A549 (cell line): Measurements from ENCODE around the gene NMBR. TPM values are rescaled to one million over a fixed set of nuclear protein-coding genes. Genes with fewer than 3 reads are reported as not detected.

Experiments
- ATAC-seq, 2 experiments: fragments of 200-7000 bp in 1 of 2; fragments of >200 bp in 1 of 2; cut with Nextera tagmentation in 1 of 2; cut with Tn5 transposase in 1 of 2; 3 replicates each; pipeline versions ENCODE4 v1.8.0 to v1.9.1; 2018 to 2020; ENCODE audit warnings: mild to moderate bottlenecking in 1 of 2, moderate library complexity in 1 of 2
- CTCF ChIA-PET: fragments of 300-600 bp; sonication (Branson Sonifier 250); formaldehyde crosslinking; extraction: SDS; loops from one replicate; lab custom pipeline; 2021; ENCODE audit warnings: antibody characterized with exemption, inconsistent platforms; lab: Yijun Ruan, JAX
- POLR2A ChIA-PET: fragments of 350-600 bp; formaldehyde crosslinking; extraction: SDS; loops from one replicate; lab custom pipeline; 2021; ENCODE audit warnings: antibody characterized with exemption, inconsistent platforms; lab: Yijun Ruan, JAX
- DNase-seq, 2 experiments: peaks; one replicate each; pipeline versions ENCODE4 v3.0.0 to v3.0.0-alpha.2; 2011 to 2016; ENCODE audit warnings: low read depth in 1 of 2, low spot score in 1 of 2
- FAIRE-seq: peaks from 2 replicates; lab custom pipeline; 2011; peaks lifted over from hg19 to GRCh38; lab: Jason Lieb, UNC
- H3K27ac ChIP-seq, 2 experiments: fragments of >200 bp; sonication (Bioruptor Twin); formaldehyde crosslinking; 3 replicates each; pipeline ENCODE4 v1.5.1; 2016 to 2017
- H3K4me1 ChIP-seq: fragments of >200 bp; sonication (Bioruptor Twin); formaldehyde crosslinking; 3 replicates; pipeline ENCODE4 v1.6.1; 2016
- H3K4me2 ChIP-seq: fragments of >200 bp; sonication (Bioruptor Twin); formaldehyde crosslinking; 3 replicates; pipeline ENCODE4 v1.6.1; 2016
- H3K4me3 ChIP-seq: fragments of >200 bp; sonication (Bioruptor Twin); formaldehyde crosslinking; 3 replicates; pipeline ENCODE4 v1.5.1; 2016
- H3K9me3 ChIP-seq: fragments of >200 bp; sonication (Bioruptor Twin); formaldehyde crosslinking; 3 replicates; pipeline ENCODE4 v1.6.1; 2016
- CBX2 ChIP-seq: fragments of 200-600 bp; sonication (generic); IDR thresholded peaks from 2 replicates; pipeline ENCODE4 v1.6.1; 2016; ENCODE audit warnings: low read depth, mild to moderate bottlenecking, borderline replicate concordance
- CEBPB ChIP-seq, 2 experiments: fragments of >200 bp in 1 of 2; sonication (Bioruptor Twin) in 1 of 2; formaldehyde crosslinking in 1 of 2; IDR thresholded peaks; 2 replicates each; pipeline ENCODE4 v1.6.1; 2012 to 2016
- ESRRA ChIP-seq: fragments of 150-350 bp; IDR thresholded peaks from 2 replicates; pipeline ENCODE4 v1.6.1; 2014; ENCODE audit warnings: mild to moderate bottlenecking, low read length, borderline replicate concordance
- HEYL ChIP-seq: fragments of 250-450 bp; sonication (Bioruptor Pico); IDR thresholded peaks from 2 replicates; pipeline ENCODE4 v1.8.0; 2021; ENCODE audit warnings: mild to moderate bottlenecking, moderate library complexity
- HOXB5 ChIP-seq: fragments of 250-450 bp; sonication (Bioruptor Pico); IDR thresholded peaks from 2 replicates; pipeline ENCODE4 v1.5.0; 2020; ENCODE audit warnings: mild to moderate bottlenecking, moderate library complexity
- JUN ChIP-seq, 2 experiments: fragments of >200 bp; sonication (Bioruptor Twin); formaldehyde crosslinking; IDR thresholded peaks; 2 replicates in 1 of 2; 3 replicates in 1 of 2; pipeline ENCODE4 v1.6.1; 2016 to 2017
- JUNB ChIP-seq: fragments of >200 bp; sonication (Bioruptor Twin); formaldehyde crosslinking; IDR thresholded peaks from 2 replicates; pipeline ENCODE4 v1.6.1; 2016
- MAFK ChIP-seq: fragments of 450-650 bp; IDR thresholded peaks from 2 replicates; pipeline ENCODE4 v1.6.1; 2014; ENCODE audit not compliant: partially characterized antibody
- NPAS2 ChIP-seq: fragments of 250-450 bp; sonication (Bioruptor Pico); IDR thresholded peaks from 2 replicates; pipeline ENCODE4 v1.8.0; 2022; ENCODE audit warnings: mild to moderate bottlenecking, moderate library complexity, borderline replicate concordance
- POLR2A ChIP-seq: IDR thresholded peaks from 2 replicates; pipeline ENCODE4 v1.6.1; 2012; ENCODE audit warnings: mild to moderate bottlenecking, low read length
- RAD21 ChIP-seq, 2 experiments: fragments of >200 bp in 1 of 2; sonication (Bioruptor Twin) in 1 of 2; formaldehyde crosslinking in 1 of 2; IDR thresholded peaks in 1 of 2; conservative IDR thresholded peaks in 1 of 2; 2 replicates in 1 of 2; 3 replicates in 1 of 2; pipeline ENCODE4 v1.6.1; 2012 to 2018; ENCODE audit warnings: inconsistent platforms in 1 of 2
- RCOR1 ChIP-seq: fragments of 150-350 bp; IDR thresholded peaks from 2 replicates; pipeline ENCODE4 v1.6.1; 2014; ENCODE audit warnings: antibody characterized with exemption, low read length, low read depth
- SMC3 ChIP-seq: fragments of >200 bp; sonication (Bioruptor Twin); formaldehyde crosslinking; IDR thresholded peaks from 3 replicates; pipeline ENCODE4 v1.6.1; 2018; ENCODE audit warnings: inconsistent platforms
- TFCP2L1 ChIP-seq: fragments of 250-450 bp; sonication (Bioruptor Pico); IDR thresholded peaks from 2 replicates; pipeline ENCODE4 v1.5.0; 2021; ENCODE audit warnings: mild to moderate bottlenecking
- ZFP36 ChIP-seq: fragments of 450-650 bp; IDR thresholded peaks from 2 replicates; pipeline ENCODE4 v1.6.1; 2014; ENCODE audit warnings: borderline replicate concordance; ENCODE audit not compliant: partially characterized antibody
- WGBS: methylation state at CpG from one replicate; pipeline ENCODE4 v1.1.6; 2017; ENCODE audit errors: missing lambda C conversion rate; 5-methylcytosine and 5-hydroxymethylcytosine counted together
- polyA plus RNA-seq, 4 experiments: library from polyadenylated mRNA; depleted of rRNA in 3 of 4; stranded (reverse); fragments of >200 nt; fragmentation: RNase III in 1 of 4; extraction: RNeasy Plus Mini Kit Qiagen cat#74134 plus additional on column Dnase treatment in 1 of 4; gene quantifications; 2 replicates in 3 of 4; 3 replicates in 1 of 4; pipeline ENCODE4 v1.2.3, GENCODE V29; 2011 to 2017
- TF ChIP-seq, protein P1 (sequence below): fragments of 450-650 bp; IDR thresholded peaks from 2 replicates; pipeline ENCODE4 v1.6.1; 2014; ENCODE audit warnings: antibody characterized with exemption
- TF ChIP-seq, protein P2 (sequence below): fragments of 150-350 bp; IDR thresholded peaks from 2 replicates; pipeline ENCODE4 v1.6.1; 2014; ENCODE audit warnings: low read depth, mild to moderate bottlenecking, low read length
- TF ChIP-seq, protein P3 (sequence below): fragments of 250-450 bp; sonication (Bioruptor Pico); IDR thresholded peaks from 2 replicates; pipeline ENCODE4 v1.5.0; 2021; ENCODE audit warnings: mild to moderate bottlenecking, moderate library complexity, borderline replicate concordance
- TF ChIP-seq, protein P4 (sequence below): fragments of >200 bp; sonication (Bioruptor Twin); formaldehyde crosslinking; IDR thresholded peaks from 2 replicates; pipeline ENCODE4 v1.6.1; 2016
- TF ChIP-seq, protein P5 (sequence below): fragments of >200 bp; sonication (Bioruptor Twin); formaldehyde crosslinking; IDR thresholded peaks from 3 replicates; pipeline ENCODE4 v1.6.1; 2016

The NMBR gene
- polyA plus RNA-seq, 2 of the 4 experiments (the other 2 are of a cell fraction) = not detected

DNA sequence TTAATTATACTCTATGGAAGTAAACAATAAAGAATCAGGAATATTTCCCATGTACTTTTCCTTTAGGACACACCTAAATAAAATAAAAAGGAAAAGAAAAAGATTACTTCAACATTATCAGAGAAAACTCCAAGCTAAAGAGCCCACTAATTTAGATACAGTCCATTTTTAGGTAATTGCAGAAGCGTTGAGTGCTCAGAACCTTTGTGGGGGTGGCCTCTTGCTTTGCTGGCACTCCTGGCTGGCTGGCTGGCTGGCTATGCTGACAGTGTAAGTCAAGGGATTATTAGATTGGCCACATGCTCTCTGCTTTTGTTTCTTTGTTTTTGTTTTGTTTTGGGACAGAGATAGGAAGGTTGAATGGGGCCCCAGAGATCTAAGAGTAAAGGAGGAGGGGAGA, 14.3 kb downstream of the NMBR start, which contains the start of gene GJE1:
GJE1 (plus strand) TSS at position 301 of the 400 bp plus-strand sequence. CDS start 234 bp downstream, outside the sequence.
- CTCF ChIA-PET = no interaction called here
- DNase-seq = no peak
- TF ChIP-seq NPAS2 (CRISPR knock-in tag) (no peak), ESRRA (no peak)
- H3K4me3 ChIP-seq = no peak within 1 kb of the TSS
- no peak for FAIRE-seq
- no peaks in the 10 kb centered on the region for H3K4me1 ChIP-seq
- WGBS = 50% methylated on average over 1 of the region's 1 CpG
- H3K9me3 ChIP-seq = peaks cover 6% of the 10 kb centered on the region; the same call in 1 of the 3 replicates
- no peak for ATAC-seq
- H3K27ac ChIP-seq = no peak within 1 kb of the TSS
- POLR2A ChIA-PET = no interaction called here
- H3K4me2 ChIP-seq = no peak within 1 kb of the TSS

DNA sequence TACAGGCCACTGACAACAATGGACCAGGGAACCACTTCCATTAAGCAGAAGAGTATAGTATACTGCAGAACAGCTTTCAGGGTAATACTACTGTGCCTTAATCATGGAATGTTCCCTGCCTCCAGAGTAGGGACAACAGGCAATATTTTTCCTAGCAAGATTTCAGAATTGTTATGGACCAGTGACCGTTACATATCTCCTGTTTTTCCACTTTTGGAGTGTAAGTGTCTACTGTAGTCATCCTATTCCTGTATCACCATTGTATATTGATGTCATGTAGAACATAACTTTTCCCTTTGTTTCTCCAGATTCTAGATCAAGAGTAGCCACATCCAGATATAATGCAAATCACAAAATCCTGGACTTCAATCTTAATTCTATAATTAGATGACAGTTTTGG, 16.1 kb downstream of the NMBR start:
- CTCF ChIA-PET = no interaction called here
- Histone ChIP-seq H3K4me2 (no peak overlapping the region), H3K9me3 (peaks cover 6% of the 10 kb centered on the region; the same call in 1 of the 3 replicates), H3K4me3 (no peak overlapping the region), H3K27ac (no peak overlapping the region), H3K4me1 (no peaks in the 10 kb centered on the region)
- DNase-seq (no peak), FAIRE-seq (no peak), ATAC-seq (no peak)
- POLR2A ChIA-PET = no interaction called here
- TF ChIP-seq ZFP36 = no peak
- 36% methylated on average over 1 of the region's 1 CpG for WGBS

DNA sequence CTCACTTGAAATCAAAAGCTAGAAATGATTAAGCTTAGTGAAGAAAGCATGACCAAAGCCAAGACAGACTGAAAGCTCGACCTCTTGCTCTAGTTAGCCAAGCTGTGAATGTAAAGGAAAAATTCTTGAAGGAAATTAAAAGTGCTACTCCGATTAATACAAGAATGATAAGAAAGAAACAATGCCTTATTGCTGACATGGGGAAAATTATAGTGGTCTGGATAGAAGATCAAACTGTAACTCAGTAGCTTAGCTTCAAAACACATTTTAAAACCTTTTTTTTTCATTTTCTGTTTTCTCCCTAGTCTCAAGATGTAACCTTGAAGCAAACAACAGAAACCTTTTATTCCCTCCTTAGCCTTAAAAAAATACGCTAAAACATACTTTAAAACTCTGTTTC, 25.6 kb downstream of the NMBR start:
- FAIRE-seq (no peak), DNase-seq (no peak)
- CTCF ChIA-PET = interaction anchor here (1.7 kb wide), 1 partner anchor 9 kb away, joined by 5 read pairs; no protein-coding TSS in a partner anchor
- Histone ChIP-seq H3K9me3 (no peaks in the 10 kb centered on the region), H3K4me1 (no peaks in the 10 kb centered on the region), H3K4me3 (no peak overlapping the region), H3K4me2 (no peak overlapping the region), H3K27ac (no peak overlapping the region)
- 19% methylated on average over 3 of the region's 3 CpGs for WGBS
- TF ChIP-seq MAFK (peak; percentile 49), HOXB5 (CRISPR knock-in tag) (no peak)
- TF ChIP-seq, all 56 proteins: peak for 1
- POLR2A ChIA-PET = no interaction called here
- no peak for ATAC-seq

DNA sequence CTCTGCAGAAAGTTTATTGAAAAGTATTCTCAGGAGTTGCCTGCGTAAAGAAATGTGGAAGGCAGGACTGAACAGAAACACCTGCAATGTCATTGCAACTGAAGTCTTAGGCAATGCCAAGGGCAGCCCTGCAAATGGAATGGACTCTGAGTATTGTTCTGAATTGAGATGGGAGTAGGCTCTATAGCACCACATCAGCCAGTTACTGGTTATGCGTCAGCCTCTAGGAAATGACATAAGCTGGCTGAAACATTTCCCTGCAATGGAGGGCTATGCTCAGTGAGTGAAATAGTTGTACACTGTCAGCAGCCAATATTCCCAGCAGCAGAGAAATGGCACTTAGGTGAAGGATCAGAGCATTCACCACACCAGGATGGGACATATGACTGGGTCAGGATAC, 28.0 kb downstream of the NMBR start:
- H3K4me1 ChIP-seq = no peaks in the 10 kb centered on the region
- H3K27ac ChIP-seq = no peak overlapping the region
- DNase-seq = no peak
- WGBS = 86% methylated on average over 2 of the region's 2 CpGs
- no peaks in the 10 kb centered on the region for H3K9me3 ChIP-seq
- POLR2A ChIA-PET = no interaction called here
- TF ChIP-seq CBX2 = no peak
- TF ChIP-seq RAD21 (conservative IDR thresholded peaks at IDR 0.05 in 1 of 2, IDR thresholded peaks at IDR 0.05 in 1 of 2) = no peak
- no peak for TF ChIP-seq SMC3
- no peak for TF ChIP-seq JUN (IDR thresholded peaks at IDR 0.05)
- TF ChIP-seq, protein P1, sequence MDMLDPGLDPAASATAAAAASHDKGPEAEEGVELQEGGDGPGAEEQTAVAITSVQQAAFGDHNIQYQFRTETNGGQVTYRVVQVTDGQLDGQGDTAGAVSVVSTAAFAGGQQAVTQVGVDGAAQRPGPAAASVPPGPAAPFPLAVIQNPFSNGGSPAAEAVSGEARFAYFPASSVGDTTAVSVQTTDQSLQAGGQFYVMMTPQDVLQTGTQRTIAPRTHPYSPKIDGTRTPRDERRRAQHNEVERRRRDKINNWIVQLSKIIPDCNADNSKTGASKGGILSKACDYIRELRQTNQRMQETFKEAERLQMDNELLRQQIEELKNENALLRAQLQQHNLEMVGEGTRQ = no peak
- TF ChIP-seq RCOR1 = no peak
- CTCF ChIA-PET = interaction anchor here (1.4 kb wide), 1 partner anchor 10 kb away, joined by 4 read pairs; no protein-coding TSS in a partner anchor
- no peak overlapping the region for H3K4me3 ChIP-seq
- no peak for FAIRE-seq
- ATAC-seq = no peak
- H3K4me2 ChIP-seq = no peak overlapping the region

DNA sequence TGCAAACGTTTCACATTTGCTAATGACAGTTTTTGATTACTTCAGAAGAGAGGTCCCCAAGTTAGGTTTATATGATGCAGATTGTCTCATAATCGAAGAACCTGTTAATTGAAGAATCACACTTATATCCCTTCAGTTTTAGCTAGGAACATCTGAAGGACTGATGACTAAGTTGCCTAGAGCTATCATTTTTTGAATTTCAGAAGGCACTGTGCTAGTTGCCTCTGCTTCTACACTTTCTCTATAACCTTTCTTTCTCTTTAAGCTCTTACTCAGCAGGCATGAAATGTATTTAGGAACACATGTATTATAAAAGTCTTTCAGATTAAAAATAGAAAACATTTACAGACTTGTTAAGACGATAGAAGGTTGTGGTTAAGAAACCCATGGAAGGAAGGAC, 28.6 kb downstream of the NMBR start:
- Histone ChIP-seq H3K4me1 (no peaks in the 10 kb centered on the region), H3K27ac (no peak overlapping the region), H3K4me3 (no peak overlapping the region), H3K4me2 (no peak overlapping the region), H3K9me3 (no peaks in the 10 kb centered on the region)
- ChIA-PET CTCF (interaction anchor here (1.4 kb wide), 1 partner anchor 10 kb away, joined by 4 read pairs; no protein-coding TSS in a partner anchor), POLR2A (no interaction called here)
- 11% methylated on average over 3 of the region's 3 CpGs for WGBS
- FAIRE-seq (no peak), ATAC-seq (no peak), DNase-seq (no peak)
- TF ChIP-seq CEBPB (IDR thresholded peaks at IDR 0.05) (no peak), HEYL (no peak), ZFP36 (no peak), JUNB (no peak), POLR2A (no peak), TFCP2L1 (no peak)
- TF ChIP-seq, protein P2, sequence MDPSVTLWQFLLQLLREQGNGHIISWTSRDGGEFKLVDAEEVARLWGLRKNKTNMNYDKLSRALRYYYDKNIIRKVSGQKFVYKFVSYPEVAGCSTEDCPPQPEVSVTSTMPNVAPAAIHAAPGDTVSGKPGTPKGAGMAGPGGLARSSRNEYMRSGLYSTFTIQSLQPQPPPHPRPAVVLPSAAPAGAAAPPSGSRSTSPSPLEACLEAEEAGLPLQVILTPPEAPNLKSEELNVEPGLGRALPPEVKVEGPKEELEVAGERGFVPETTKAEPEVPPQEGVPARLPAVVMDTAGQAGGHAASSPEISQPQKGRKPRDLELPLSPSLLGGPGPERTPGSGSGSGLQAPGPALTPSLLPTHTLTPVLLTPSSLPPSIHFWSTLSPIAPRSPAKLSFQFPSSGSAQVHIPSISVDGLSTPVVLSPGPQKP = no peak
- TF ChIP-seq, protein P3, sequence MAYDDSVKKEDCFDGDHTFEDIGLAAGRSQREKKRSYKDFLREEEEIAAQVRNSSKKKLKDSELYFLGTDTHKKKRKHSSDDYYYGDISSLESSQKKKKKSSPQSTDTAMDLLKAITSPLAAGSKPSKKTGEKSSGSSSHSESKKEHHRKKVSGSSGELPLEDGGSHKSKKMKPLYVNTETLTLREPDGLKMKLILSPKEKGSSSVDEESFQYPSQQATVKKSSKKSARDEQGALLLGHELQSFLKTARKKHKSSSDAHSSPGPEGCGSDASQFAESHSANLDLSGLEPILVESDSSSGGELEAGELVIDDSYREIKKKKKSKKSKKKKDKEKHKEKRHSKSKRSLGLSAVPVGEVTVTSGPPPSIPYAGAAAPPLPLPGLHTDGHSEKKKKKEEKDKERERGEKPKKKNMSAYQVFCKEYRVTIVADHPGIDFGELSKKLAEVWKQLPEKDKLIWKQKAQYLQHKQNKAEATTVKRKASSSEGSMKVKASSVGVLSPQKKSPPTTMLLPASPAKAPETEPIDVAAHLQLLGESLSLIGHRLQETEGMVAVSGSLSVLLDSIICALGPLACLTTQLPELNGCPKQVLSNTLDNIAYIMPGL (CRISPR knock-in tag) = no peak
- TF ChIP-seq, protein P4, sequence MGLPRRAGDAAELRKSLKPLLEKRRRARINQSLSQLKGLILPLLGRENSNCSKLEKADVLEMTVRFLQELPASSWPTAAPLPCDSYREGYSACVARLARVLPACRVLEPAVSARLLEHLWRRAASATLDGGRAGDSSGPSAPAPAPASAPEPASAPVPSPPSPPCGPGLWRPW = no peak
- TF ChIP-seq, protein P1 = no peak
- TF ChIP-seq, protein P5, sequence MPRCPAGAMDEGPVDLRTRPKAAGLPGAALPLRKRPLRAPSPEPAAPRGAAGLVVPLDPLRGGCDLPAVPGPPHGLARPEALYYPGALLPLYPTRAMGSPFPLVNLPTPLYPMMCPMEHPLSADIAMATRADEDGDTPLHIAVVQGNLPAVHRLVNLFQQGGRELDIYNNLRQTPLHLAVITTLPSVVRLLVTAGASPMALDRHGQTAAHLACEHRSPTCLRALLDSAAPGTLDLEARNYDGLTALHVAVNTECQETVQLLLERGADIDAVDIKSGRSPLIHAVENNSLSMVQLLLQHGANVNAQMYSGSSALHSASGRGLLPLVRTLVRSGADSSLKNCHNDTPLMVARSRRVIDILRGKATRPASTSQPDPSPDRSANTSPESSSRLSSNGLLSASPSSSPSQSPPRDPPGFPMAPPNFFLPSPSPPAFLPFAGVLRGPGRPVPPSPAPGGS = no peak
